Left kidney (tissue), 2 donors: ENCODE data around the gene CDHR1. TPM values are rescaled to one million over a fixed set of nuclear protein-coding genes. Genes with fewer than 3 reads are reported as not detected.
"Not testable (repeated sequence)": the region's sequence is repeated elsewhere in the genome, so short reads cannot be mapped to it uniquely, and the experiment has no call there.

Experiments used
- DNase-seq: peaks from one replicate; pipeline ENCODE4 v3.0.0-alpha.2; 2013
- polyA plus RNA-seq: library from polyadenylated mRNA; unstranded; fragments of 120-200 nt; gene quantifications from one replicate; pipeline ENCODE4 v1.2.1, GENCODE V29; 2013; ENCODE audit not compliant: insufficient read length

CDHR1 gene
- polyA plus RNA-seq, 1 donor, result 1.0 TPM

DNA sequence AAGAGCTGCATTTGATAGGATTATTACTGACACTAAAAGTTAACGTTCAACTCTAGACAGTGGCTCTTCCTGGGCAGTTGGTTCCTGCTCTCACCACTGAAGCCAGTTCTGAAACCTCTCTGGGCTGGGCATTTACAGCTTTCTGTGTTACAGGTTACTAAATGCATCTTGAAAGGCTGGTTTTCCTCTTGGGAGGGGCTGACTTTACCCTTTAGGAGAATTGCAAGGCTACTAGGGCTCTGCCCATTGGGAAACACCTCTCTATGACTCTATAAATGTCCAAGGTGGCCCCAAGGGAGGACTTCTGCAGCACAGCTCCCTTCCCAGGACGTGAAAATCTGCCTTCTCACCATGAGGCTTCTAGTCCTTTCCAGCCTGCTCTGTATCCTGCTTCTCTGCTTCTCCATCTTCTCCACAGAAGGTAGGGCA lies 20.8 kb upstream of the CDHR1 start, which contains the start of gene GPR15LG:
TSS of gene GPR15LG (plus strand) at position 301 of the 429 bp plus-strand sequence. CDS start at position 352, 51 bp downstream.
- DNase-seq, result no peak

DNA sequence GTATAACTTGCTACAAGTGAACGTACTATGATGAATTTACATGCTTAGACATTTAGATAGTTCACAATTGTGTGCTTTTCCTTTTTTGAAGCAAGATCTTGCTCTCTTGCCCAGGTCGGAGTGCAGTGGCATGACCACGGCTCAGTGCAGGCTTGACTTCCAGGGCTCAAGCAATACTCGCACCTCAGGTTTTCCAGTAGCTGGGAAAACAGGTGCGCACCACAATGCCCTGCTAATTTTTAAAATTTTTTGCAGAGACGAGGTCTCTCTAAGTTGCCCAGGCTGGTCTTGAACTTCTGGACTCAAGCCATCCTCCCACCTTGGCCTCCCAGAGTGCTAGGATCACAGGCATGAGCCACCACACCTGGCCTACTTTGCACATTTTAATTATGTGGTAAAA lies 18.9 kb upstream of the CDHR1 start:
- no peak for DNase-seq

DNA sequence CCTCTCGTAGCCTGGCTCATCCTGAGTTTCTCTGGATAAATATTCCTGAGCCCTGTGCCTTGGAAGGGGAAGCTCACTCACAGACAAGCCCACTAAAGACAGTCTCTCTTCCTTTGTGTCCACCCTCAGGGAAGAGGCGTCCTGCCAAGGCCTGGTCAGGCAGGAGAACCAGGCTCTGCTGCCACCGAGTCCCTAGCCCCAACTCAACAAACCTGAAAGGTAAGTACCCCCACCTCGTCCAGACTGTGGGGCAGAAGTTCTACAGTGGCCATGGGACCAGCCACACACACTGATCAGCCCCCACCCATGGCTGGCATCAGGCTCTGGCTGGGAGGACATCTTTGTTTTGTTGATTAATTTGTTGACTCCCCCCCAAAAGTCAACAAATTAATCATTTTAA lies 18.0 kb upstream of the CDHR1 start:
- no peak for DNase-seq

DNA sequence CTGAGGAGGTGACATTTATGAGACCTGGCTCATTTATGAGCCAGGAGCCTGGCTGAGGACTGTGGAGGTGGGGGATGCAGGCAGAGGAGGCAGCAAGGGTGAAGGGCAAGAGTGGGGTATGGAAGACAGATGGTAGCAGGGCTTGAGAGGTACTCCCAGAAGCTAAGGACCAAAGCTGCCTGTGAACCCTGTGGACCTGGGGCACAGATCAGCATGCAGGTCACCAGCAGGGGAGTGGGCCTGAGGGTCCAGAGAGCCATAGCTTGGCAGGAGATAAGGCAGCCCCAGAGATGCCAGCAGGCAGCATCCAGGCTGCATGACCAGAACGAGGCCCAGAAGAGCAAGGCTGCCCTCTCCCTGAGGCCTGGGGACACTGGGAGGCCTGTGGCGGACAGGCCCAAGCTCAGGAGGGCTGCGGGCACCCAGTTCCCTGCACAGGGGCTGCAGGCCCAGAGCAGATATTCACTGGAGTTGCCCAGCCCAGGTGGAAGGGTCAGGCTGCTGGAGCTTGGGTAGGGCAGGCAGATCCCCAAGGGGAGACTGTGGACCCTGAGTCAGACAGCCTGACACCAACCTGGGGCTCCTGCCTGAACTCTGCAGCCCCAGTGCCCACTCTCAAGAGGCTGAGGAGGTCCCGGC lies 17.4 kb upstream of the CDHR1 start:
- no peak for DNase-seq

DNA sequence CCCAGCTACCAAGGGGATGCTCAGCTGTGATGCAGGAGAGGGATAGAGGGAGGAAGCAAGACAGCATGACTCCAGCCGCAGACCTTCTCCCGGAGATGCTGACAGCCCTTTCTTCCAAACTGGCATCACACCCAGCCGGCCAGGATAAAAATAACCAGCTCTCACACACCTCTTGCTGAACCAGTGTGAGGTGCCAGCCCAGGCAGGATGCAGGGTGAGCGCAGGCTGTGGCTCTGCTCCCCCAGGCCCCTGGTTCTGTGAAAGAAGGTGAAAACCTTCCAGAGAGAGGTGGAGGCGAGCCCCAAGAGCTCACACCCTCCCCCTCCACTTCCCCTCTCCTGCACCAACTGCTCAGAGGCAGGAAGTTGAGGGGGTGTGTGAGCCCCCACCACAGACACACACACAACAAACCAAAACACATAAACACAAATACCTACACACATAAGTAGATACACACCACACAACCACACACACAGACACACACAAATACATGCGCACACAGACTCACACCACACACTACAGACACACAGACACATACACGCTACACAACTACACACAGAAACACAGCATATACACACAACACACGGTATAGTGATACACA lies 16.7 kb upstream of the CDHR1 start:
- DNase-seq, result no peak

DNA sequence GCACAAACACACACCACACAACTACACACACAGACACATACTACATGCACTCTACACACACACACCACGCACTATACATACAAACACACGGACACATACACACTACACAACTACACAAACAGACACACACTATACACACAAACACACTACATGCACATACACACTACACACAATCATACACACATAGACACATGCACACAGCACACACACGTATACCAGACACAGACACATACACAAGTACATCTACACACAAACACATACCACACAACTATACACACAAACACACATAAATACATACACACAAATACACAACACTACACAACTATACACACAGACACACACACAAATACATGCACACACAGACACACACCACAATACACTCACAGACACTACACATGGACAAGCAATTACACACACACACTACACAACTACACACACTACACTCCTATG lies 16.2 kb upstream of the CDHR1 start:
- no peak for DNase-seq

DNA sequence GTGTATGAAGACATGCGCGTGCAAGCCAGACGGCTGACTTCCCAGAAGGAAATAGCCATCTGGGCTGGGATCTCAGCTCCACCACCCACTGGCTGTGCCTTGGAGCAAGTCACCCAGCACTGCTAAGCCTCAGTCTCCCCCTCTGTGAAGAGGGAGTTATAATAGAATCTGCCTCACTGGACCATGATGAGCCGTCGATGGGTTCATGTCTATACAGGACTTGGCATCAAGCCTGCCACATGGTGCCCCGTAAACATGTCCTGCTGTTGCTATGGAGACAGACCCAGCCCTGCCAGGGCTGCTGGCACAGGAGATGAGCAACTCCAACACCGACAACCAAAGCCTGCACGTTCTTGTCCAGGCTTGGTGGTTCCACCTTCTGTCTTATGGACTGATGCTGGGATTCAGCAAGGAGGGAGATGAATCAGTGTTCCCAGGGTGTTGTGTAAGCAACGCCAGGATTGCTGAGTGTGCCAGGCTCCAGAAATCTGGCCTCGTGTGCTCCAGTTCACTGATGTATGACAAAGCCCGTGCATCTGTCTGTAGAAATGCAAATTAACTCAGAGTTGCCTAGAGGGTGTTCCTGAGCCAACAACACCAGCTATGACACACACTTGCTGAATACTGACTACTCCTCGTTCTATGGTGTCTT lies 15.2 kb upstream of the CDHR1 start:
- no peak for DNase-seq

DNA sequence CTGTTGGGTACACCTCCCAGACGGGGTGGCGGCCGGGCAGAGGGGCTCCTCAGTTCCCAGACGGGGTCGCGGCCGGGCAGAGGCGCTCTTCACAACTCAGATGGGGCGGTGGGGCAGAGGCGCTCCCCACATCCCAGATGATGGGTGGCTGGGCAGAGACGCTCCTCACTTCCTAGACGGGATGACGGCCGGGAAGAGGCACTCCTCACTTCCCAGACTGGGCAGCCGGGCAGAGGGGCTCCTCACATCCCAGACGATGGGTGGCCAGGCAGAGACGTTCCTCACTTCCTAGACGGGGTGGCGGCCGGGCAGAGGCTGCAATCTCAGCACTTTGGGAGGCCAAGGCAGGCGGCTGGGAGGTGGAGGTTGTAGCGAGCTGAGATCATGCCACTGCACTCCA lies 14.0 kb upstream of the CDHR1 start:
- DNase-seq, result not testable (repeated sequence)

DNA sequence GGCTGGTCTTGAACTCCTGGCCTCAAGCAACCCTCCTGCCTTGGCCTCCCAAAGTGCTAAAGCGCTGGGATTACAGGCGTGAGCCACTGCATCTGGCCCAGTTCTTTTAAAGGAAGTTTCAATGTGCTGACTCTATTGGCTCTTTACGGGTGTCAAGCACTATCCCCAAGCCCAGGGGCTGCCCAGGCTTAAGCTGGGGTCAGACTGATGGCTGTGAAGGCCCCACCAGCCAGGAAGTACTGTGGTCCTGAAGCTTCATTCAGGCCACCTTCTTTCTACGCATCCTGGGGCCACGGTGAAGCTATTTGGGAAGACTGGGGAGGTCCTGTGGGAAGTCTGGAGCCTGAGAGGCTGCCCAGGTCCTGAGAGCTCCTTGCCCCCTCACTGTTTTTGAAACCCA lies 12.7 kb upstream of the CDHR1 start:
- DNase-seq, result no peak

DNA sequence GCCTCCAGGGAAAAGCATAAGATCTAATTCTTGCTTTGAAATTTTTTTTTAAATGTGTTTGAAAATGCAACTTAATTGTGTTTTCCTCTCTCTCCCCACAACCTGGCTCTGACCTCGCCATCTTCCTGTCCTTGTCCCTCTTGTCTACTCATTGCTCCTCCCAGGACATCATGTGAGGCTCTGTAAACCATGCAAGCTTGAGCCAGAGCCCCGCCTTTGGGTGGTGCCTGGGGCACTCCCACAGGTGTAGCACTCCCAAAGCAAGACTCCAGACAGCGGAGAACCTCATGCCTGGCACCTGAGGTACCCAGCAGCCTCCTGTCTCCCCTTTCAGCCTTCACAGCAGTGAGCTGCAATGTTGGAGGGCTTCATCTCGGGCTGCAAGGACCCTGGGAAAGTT lies 9.8 kb upstream of the CDHR1 start:
- DNase-seq, result no peak

DNA sequence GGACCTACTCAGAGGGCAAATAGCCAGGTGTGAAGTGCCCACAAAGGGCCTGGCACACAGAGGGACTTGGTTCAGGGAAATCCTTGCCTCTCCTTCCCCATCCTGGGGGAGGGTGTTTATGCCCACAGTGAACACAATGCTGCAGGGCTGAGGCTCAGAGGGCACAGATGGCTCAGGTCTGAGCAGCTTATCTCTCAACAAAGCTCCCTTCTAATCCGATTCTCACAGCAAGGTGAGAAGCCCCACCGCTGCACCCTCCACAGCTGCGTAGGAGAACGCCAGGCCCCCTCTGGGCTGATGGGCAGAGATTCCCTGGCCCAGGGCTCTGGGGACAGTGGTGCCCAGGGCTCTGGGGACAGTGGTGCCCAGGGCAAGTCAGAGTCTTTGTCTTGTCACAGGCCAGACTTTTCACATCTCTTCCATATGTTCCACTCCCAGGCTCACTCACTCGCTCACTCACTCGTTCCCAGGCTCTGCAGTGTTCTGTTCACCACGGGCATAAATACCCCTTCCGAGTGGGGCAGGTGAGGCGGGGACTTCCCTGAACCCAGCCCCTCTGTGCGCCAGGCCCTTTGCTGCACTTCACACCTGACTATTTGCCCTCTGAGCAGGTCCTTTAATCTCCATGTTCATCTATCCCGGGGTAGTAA lies 8.7 kb upstream of the CDHR1 start:
- no peak for DNase-seq

DNA sequence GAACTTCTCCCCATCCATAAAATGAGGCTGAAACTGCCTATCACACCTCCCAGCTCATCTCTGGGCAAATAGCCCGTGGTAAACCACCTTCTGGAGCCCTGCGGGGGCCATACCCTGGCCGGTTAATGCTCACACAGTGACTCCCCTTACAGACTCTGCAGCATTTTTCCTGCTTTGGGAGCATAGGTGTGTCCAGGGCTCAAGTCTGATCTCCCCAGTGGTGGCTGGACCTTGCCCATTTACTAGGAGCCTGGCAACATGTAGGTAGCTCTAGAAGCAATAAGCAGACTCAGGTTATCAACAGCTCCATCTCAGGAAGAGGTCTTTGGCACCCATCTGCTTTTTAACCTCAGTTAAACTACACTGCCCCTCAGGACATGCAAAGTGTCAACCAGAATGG lies 5.5 kb upstream of the CDHR1 start:
- DNase-seq, result no peak

DNA sequence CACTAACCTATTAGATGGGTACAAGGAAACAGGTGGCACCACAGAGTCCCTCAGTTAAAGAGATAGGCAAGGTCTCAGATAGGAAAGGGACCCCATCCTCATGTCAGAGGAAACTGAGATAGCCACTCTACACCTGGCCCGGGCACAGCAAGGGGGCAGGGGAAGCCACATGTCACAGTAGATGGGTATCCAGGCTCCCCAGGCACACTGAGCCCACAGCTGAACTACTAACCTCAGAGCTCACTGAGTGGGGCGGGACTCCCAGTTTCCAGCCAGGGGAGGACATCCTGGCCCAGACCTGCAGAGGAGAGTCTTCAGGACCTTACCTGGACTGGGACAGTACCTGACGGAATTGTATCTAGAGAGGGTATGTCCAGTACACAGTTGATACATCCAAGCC lies 3.7 kb upstream of the CDHR1 start:
- DNase-seq, result no peak

DNA sequence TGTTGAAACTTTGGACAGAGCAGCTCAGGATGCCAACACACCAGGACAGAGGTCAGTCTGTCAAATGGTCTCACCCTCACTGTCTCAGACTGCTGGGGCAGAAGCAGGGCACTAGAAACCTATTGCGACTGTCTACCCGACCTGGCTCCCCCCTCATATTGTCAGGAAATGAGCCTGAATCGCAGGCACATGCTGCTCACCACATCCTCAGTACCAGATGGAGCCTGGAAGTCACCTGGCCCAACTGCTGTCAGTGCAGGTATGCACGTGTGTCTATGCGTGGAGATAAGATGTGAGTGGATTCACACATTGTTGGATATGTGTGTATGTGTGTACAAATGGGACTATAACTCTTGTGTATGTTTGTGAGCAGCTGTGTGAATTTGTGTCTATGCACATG lies 3.2 kb upstream of the CDHR1 start:
- no peak for DNase-seq

DNA sequence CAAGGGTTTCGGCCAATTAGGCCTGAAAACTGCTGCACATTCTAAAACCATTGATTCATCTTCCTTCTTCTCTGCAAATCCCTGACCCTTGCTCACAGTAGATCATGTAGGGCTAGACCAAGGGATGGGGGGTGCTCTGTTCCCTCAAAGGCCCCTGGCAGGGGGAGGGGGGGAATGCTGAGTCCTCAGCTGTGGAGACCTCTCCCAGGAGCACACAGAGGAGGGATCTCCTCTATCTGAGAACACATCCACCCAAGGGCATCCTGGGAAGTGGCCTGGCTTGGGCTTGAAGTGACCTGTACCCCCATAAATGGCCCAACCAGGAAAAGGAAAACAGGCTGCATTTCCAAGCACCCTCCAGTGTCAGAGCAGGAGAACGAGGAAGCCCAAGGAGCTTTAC lies 1.0 kb upstream of the CDHR1 start:
- DNase-seq, result no peak

DNA sequence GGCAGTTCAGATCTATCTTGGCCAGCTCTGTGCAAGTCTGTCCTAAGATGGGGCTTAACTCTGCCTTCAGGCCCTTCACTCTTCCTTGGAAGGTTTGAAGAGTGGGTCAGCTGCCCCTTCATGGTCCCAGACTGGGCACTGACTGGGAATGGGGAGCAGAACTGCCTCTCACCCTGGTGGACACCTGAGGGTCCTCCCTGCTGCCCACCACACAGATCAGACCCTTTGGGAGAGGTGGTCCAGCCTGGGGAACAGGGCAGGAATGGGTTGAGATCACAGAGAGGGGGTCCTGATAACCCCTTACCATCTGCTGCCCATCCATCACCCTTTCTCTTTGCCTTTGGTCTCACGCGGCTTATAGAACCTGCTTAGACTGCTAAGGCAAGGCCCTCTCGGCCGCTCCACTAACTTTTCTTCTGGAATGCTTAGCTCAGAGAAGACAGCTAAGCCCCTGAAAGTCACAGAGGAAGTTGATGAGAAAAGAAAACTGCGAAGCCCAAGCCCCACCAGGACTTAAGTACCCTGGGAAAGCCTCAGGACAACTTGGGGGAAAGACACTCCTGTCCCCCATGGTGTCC lies 402 bp upstream of the CDHR1 start:
- DNase-seq, result no peak

DNA sequence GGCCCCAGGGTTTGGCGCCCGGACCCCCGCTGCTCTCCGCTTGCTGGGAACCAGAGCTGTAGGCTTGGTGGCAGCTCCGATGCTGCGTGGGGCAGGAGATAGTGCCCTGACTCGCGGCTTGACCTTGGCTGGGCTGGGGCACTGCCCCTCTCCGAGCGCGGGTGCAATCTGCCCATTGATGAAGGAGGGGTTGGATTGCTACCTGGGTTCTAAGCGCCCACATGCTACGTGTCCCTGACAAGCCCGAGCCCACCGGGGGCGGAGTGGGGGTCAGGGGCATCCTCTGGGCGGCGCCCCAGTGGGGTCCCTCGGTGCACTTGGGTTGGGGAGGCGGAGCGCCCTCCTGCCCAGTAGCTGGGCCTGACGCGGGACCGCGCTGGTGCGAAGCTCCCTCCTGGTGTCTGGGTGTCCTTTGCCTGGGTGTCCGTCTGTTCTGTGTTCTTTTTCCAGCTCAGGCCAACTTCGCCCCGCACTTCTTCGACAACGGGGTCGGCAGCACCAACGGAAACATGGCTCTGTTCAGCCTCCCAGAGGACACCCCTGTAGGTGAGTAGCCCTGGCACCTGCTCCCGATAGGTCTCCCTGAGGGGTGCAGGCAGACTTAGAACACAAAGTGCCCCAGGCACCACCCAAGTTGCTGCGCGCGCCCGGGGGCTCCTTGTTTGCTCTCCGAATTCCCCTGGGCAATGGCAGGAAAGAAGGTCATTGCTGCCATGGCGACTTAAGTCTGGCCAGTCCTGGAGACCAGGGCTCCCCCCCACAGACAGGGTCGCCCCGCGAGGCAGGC lies 900 bp downstream of the CDHR1 start:
- no peak for DNase-seq

DNA sequence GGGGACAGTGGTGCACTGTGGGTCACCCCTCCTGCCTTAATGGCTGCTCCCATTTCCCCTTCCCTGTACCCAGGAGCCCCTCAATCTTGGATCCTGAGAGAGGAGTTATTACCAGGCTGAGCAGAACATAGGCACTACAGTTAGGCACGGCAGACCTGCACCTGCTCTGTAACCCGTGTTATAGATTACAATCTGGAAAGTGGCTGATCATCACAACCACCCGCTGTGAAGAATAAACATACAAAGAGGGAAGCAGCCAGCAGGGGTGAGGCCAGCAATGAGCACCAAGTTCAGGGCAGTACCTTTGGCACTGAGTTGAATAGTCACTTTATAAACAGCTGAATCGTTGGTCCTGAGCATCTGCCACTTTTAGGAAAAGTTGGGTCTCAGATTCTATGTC lies 1.7 kb downstream of the CDHR1 start:
- no peak for DNase-seq

DNA sequence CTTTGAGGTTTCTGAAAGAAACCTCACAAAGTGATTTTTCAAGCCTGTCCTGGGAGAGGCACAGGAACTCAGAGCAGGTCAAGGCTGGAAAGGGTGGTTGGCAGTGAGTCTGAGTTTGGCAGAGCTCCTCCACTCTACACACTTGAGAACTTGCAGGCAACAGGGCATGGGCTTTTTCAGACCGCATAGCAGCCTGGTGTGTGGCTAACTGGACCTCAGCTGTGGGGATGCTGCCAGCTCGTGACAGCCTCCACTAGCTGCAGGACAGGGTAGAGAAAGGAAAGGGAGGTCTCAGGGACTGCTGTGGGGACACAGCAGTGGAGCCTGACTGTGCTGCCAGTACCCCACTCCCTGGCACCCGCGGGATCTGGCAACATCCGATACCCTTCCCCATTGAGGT lies 2.6 kb downstream of the CDHR1 start:
- no peak for DNase-seq

DNA sequence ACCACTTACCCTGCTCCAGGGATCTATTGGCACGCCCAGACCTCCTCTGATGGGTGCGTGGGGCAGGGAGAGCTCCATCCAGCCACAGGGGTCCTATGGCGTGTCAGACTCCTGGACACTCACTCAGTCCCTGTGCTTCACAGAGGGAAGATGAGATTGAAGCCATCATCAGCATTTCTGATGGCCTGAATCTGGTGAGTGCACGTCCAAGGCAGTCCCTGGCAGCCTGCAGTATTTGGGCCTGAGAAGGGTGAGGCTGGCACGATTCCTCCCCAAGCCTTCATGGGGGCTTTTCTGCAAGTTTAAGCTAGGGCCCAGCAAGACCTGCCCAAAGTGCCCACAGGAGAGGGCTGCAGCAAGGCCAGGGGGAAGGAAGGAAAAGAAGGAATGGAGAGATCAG lies 3.3 kb downstream of the CDHR1 start:
- DNase-seq, result no peak

DNA sequence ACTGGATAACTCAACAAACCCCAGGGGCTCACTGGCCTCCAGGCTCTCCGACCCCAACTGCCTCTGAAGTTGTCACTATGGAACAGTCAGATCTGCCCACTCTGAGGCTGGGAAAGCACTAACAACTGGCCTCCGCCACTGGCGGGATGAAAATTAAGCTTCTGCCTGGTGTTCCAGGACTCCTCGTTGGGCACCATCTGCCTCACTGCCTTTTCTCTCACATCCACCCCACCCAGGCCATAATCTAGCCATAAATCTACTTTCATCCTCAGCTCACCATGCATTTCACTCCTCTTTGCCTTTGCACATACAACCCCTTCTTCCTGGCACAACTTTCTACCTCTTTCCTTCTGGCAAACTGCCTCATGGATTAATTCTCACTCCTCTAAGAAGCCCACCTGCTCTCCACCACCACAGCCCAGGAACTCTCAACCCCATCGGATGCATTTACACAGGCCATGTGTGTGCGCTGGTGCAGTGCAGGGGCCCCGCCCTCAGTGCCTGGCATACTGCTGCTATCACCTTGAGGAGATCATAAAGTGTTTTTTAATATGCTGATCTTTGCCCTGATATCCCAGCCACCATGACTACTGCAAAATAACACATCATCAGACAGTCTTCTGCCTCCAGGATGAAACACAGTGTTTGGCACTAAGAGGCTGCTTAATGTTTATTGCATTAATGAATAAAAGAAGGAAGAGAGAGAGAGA lies 4.0 kb downstream of the CDHR1 start:
- no peak for DNase-seq
